Vagina (tissue), 2 donors: ENCODE data around the gene TCN1. TPM values are rescaled to one million over a fixed set of nuclear protein-coding genes. Genes with fewer than 3 reads are reported as not detected.
"Not testable (repeated sequence)": the region's sequence is repeated elsewhere in the genome, so short reads cannot be mapped to it uniquely, and the experiment has no call there.

Source experiments
- DNase-seq, 2 donors: peaks; one replicate each; pipeline ENCODE4 v3.0.0-alpha.2; 2017; ENCODE audit errors: extremely low spot score in 2 of 2
- H3K27ac ChIP-seq: fragments of 200-600 bp; sonication (generic); one replicate; pipeline ENCODE4 v1.5.1; 2019
- H3K27me3 ChIP-seq: fragments of 200-600 bp; sonication (generic); one replicate; pipeline ENCODE4 v1.5.1; 2019
- H3K36me3 ChIP-seq, 2 donors: fragments of 200-600 bp; sonication (generic); one replicate each; pipeline ENCODE4 v1.5.1; 2017 to 2019
- H3K4me1 ChIP-seq: fragments of 200-600 bp; sonication (generic); one replicate; pipeline ENCODE4 v1.5.1; 2019
- H3K4me3 ChIP-seq, 2 donors: fragments of 200-600 bp; sonication (generic); 1 replicate in 1 of 2; 2 replicates in 1 of 2; pipeline ENCODE4 v1.5.1; 2016 to 2019
- H3K9me3 ChIP-seq: fragments of 200-600 bp; sonication (generic); one replicate; pipeline ENCODE4 v1.5.1; 2019
- POLR2A ChIP-seq, 2 donors: fragments of 450-650 bp; IDR thresholded peaks; one replicate each; pipeline ENCODE4 v1.6.1; 2017; ENCODE audit warnings: antibody characterized with exemption in 2 of 2, mild to moderate bottlenecking in 2 of 2, moderate library complexity in 2 of 2
- POLR2AphosphoS5 ChIP-seq, 2 donors: sonication (generic); formaldehyde crosslinking; IDR thresholded peaks; one replicate each; pipeline ENCODE4 v1.9.0; 2017; ENCODE audit warnings: antibody characterized with exemption in 2 of 2, mild to moderate bottlenecking in 2 of 2, low read depth in 1 of 2; ENCODE audit not compliant: insufficient read depth in 1 of 2
- intact Hi-C: fragments of 100-400 bp; cut with DNase I; formaldehyde crosslinking; loops from one replicate; pipeline ENCODE4 v1.15.1; 2023
- total RNA-seq: library from RNA; depleted of rRNA; stranded (reverse); fragments of >200 nt; gene quantifications from one replicate; pipeline ENCODE4 v1.2.3, GENCODE V29; 2016
- TF ChIP-seq, protein P1 (sequence below), 3 experiments: fragments of 450-650 bp in 2 of 3; fragments of 200-600 bp in 1 of 3; sonication (generic) in 1 of 3; IDR thresholded peaks; one replicate each; pipeline ENCODE4 v1.5.1; 2017 to 2019; ENCODE audit warnings: antibody characterized with exemption in 3 of 3, mild to moderate bottlenecking in 2 of 3, moderate library complexity in 2 of 3

TCN1 gene
- total RNA-seq, 1 donor from 2014 or later = 8.1 TPM

GRCh38 chr11:59839615-59840014 lies 26.7 kb downstream of the TCN1 start:
- TF ChIP-seq POLR2A (IDR thresholded peaks at IDR 0.05) (no peak), POLR2AphosphoS5 (IDR thresholded peaks at IDR 0.05; ENCODE audit: insufficient read depth in 1 of 2, low read depth in 1 of 2) (no peak)
- TF ChIP-seq, protein P1, sequence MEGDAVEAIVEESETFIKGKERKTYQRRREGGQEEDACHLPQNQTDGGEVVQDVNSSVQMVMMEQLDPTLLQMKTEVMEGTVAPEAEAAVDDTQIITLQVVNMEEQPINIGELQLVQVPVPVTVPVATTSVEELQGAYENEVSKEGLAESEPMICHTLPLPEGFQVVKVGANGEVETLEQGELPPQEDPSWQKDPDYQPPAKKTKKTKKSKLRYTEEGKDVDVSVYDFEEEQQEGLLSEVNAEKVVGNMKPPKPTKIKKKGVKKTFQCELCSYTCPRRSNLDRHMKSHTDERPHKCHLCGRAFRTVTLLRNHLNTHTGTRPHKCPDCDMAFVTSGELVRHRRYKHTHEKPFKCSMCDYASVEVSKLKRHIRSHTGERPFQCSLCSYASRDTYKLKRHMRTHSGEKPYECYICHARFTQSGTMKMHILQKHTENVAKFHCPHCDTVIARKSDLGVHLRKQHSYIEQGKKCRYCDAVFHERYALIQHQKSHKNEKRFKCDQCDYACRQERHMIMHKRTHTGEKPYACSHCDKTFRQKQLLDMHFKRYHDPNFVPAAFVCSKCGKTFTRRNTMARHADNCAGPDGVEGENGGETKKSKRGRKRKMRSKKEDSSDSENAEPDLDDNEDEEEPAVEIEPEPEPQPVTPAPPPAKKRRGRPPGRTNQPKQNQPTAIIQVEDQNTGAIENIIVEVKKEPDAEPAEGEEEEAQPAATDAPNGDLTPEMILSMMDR (IDR thresholded peaks at IDR 0.05) = no peak
- no peak overlapping the region for H3K27ac ChIP-seq
- no peak overlapping the region for H3K4me3 ChIP-seq
- no peaks in the 10 kb centered on the region for H3K36me3 ChIP-seq
- H3K9me3 ChIP-seq = no peaks in the 10 kb centered on the region
- DNase-seq = no peak
- intact Hi-C loops = no loop called here
- H3K27me3 ChIP-seq = no peaks in the 10 kb centered on the region
- H3K4me1 ChIP-seq = no peaks in the 10 kb centered on the region

DNA sequence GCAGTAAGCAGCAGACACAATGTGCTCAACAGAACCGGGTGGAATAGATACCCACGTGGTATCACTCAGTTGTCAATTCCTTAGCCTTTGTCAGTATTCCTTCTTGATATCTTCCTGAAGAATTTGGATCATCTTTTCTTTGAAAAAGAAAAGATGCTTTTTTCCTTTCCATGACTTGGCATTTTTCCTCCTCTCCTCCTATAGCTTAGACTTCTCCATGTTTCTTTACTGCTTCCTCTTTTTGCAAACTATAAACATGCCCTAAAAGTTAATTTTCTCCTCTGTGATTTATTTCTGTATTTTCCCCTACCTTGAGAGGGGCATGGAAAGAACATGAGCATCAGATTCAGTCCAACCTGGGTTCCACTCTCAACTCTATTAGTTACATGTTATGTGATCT lies 32.7 kb downstream of the TCN1 start:
- Histone ChIP-seq H3K4me3 (no peak overlapping the region), H3K4me1 (no peaks in the 10 kb centered on the region), H3K27ac (no peak overlapping the region), H3K27me3 (no peaks in the 10 kb centered on the region), H3K36me3 (no peaks in the 10 kb centered on the region), H3K9me3 (no peaks in the 10 kb centered on the region)
- no peak for TF ChIP-seq POLR2A (IDR thresholded peaks at IDR 0.05)
- TF ChIP-seq, protein P1 (IDR thresholded peaks at IDR 0.05) = no peak
- no peak for TF ChIP-seq POLR2AphosphoS5 (IDR thresholded peaks at IDR 0.05; ENCODE audit: insufficient read depth in 1 of 2, low read depth in 1 of 2)
- intact Hi-C loops = no loop called here
- no peak for DNase-seq

GRCh38 chr11:59829358-59829757 lies 36.9 kb downstream of the TCN1 start:
- no peak for DNase-seq
- no peaks in the 10 kb centered on the region for H3K4me1 ChIP-seq
- intact Hi-C loops = no loop called here
- no peak overlapping the region for H3K4me3 ChIP-seq
- no peaks in the 10 kb centered on the region for H3K27me3 ChIP-seq
- H3K27ac ChIP-seq = no peak overlapping the region
- H3K36me3 ChIP-seq = no peaks in the 10 kb centered on the region
- TF ChIP-seq POLR2A (IDR thresholded peaks at IDR 0.05) (no peak), POLR2AphosphoS5 (IDR thresholded peaks at IDR 0.05; ENCODE audit: insufficient read depth in 1 of 2, low read depth in 1 of 2) (no peak)
- TF ChIP-seq, protein P1 (IDR thresholded peaks at IDR 0.05) = no peak
- no peaks in the 10 kb centered on the region for H3K9me3 ChIP-seq

GRCh38 chr11:59822989-59823566 lies 43.2 kb downstream of the TCN1 start:
- no peaks in the 10 kb centered on the region for H3K9me3 ChIP-seq
- H3K27ac ChIP-seq = no peak overlapping the region
- TF ChIP-seq POLR2A (IDR thresholded peaks at IDR 0.05) (no peak), POLR2AphosphoS5 (IDR thresholded peaks at IDR 0.05; ENCODE audit: insufficient read depth in 1 of 2, low read depth in 1 of 2) (no peak)
- TF ChIP-seq, protein P1 (IDR thresholded peaks at IDR 0.05) = peak in 1 of 3 experiments; percentile 24
- H3K4me1 ChIP-seq = no peaks in the 10 kb centered on the region
- H3K27me3 ChIP-seq = no peaks in the 10 kb centered on the region
- no peaks in the 10 kb centered on the region for H3K36me3 ChIP-seq
- DNase-seq = no peak
- H3K4me3 ChIP-seq = no peak overlapping the region
- intact Hi-C loops = no loop called here

DNA sequence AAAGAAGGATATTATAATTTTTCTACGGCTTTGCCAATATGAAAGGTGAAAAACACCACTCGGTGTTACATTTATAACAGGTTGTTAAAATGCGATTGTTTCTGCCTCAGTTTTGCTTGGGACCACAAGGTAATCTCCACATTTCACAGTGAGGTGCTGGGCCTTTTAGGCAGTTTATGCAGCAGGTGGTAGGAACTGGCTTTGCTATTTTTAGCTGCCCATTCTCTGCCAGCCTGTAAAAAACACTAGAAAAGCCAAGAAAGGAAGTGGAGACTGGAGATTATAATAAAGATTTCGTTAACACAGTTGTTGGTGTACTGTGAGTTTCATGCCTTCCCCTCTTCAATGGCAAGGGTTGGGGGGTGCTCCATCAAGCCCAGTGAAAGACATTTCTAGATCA lies 47.7 kb downstream of the TCN1 start:
- no peak for DNase-seq
- no peak overlapping the region for H3K27ac ChIP-seq
- H3K27me3 ChIP-seq = no peaks in the 10 kb centered on the region
- TF ChIP-seq, protein P1 (IDR thresholded peaks at IDR 0.05) = no peak
- no peaks in the 10 kb centered on the region for H3K36me3 ChIP-seq
- no peaks in the 10 kb centered on the region for H3K9me3 ChIP-seq
- intact Hi-C loops = no loop called here
- H3K4me3 ChIP-seq = no peak overlapping the region
- no peaks in the 10 kb centered on the region for H3K4me1 ChIP-seq

DNA sequence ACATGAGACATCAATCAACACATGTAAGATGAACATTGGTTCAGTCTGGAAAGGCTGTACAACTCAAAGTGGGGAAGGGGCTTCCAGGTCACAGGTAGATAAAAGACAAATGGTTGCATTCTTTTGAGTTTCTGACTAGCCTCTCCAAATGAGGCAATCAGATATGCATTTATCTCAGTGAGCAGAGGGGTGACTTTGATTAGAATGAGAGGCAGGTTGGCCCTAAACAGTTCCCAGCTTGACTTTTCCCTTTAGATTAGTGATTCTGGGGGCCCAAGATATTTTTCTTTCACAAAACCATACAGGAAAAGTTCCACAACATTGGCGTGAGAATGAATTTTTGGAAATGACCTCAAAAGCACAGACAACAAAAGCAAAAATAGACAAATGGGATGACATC lies 49.9 kb downstream of the TCN1 start:
- H3K9me3 ChIP-seq, H3K4me3 ChIP-seq, H3K27me3 ChIP-seq, H3K4me1 ChIP-seq, intact Hi-C loops, H3K27ac ChIP-seq, H3K36me3 ChIP-seq, DNase-seq: not testable (repeated sequence)
